Neuronal stem cell (in vitro differentiated cells): ENCODE measurements around the gene USP17L20.
"Not testable (repeated sequence)": the region's sequence is repeated elsewhere in the genome, so short reads cannot be mapped to it uniquely, and the experiment has no call there.

Experiments
- DNase-seq: peaks from one replicate; pipeline ENCODE4 v3.0.0-alpha.2; 2013; ENCODE audit warnings: low spot score
- H2AFZ ChIP-seq: one replicate; pipeline ENCODE4 v1.6.1; 2013; ENCODE audit warnings: mild to moderate bottlenecking, low read length, inconsistent platforms
- H2AK5ac ChIP-seq: 2 replicates; pipeline ENCODE4 v1.6.1; 2013; ENCODE audit warnings: low read depth, mild to moderate bottlenecking, inconsistent platforms, low read length, moderate library complexity, mixed read lengths
- H2BK120ac ChIP-seq: 2 replicates; pipeline ENCODE4 v1.6.1; 2013; ENCODE audit warnings: low read depth, mild to moderate bottlenecking, inconsistent platforms, low read length, moderate library complexity, mixed read lengths
- H2BK12ac ChIP-seq: one replicate; pipeline ENCODE4 v1.6.1; 2013; ENCODE audit warnings: low read length, inconsistent platforms
- H2BK15ac ChIP-seq: 2 replicates; pipeline ENCODE4 v1.6.1; 2013; ENCODE audit warnings: mild to moderate bottlenecking, low read length, inconsistent platforms, mixed read lengths
- H2BK5ac ChIP-seq: one replicate; pipeline ENCODE4 v1.6.1; 2013; ENCODE audit warnings: inconsistent platforms, mild to moderate bottlenecking, low read length, moderate library complexity
- H3K14ac ChIP-seq: one replicate; pipeline ENCODE4 v1.6.1; 2013; ENCODE audit warnings: low read length, inconsistent platforms
- H3K18ac ChIP-seq: 2 replicates; pipeline ENCODE4 v1.6.1; 2013; ENCODE audit warnings: low read length, inconsistent platforms
- H3K23ac ChIP-seq: 2 replicates; pipeline ENCODE4 v1.6.1; 2013; ENCODE audit warnings: low read depth, mild to moderate bottlenecking, mixed read lengths, low read length, inconsistent platforms; ENCODE audit not compliant: poor library complexity
- H3K27ac ChIP-seq: replicated peaks from 3 replicates; pipeline ENCODE4 v1.5.1; 2013; ENCODE audit warnings: low read length, inconsistent platforms
- H3K27me3 ChIP-seq, 3 experiments: 2 replicates each; pipeline ENCODE4 v1.6.1; 2013; ENCODE audit warnings: low read length in 3 of 3, mild to moderate bottlenecking in 2 of 3, inconsistent platforms in 1 of 3, low read depth in 1 of 3, mixed read lengths in 1 of 3, moderate library complexity in 1 of 3; ENCODE audit not compliant: control insufficient read depth in 3 of 3, insufficient read depth in 3 of 3
- H3K36me3 ChIP-seq, 2 donors: replicated peaks in 1 of 2; 2 replicates each; pipeline ENCODE4 v1.6.1; 2013; ENCODE audit warnings: low read length in 2 of 2; ENCODE audit not compliant: control insufficient read depth in 2 of 2, insufficient read depth in 2 of 2
- H3K4ac ChIP-seq: 2 replicates; pipeline ENCODE4 v1.6.1; 2013; ENCODE audit warnings: inconsistent platforms, mild to moderate bottlenecking, low read length, moderate library complexity
- H3K4me1 ChIP-seq, 2 donors: 1 replicate in 1 of 2; 2 replicates in 1 of 2; pipeline ENCODE4 v1.6.1; 2013; ENCODE audit warnings: low read length in 2 of 2, low read depth in 1 of 2; ENCODE audit not compliant: control insufficient read depth in 2 of 2, insufficient read depth in 1 of 2
- H3K4me2 ChIP-seq: one replicate; pipeline ENCODE4 v1.6.1; 2013; ENCODE audit warnings: mild to moderate bottlenecking, low read length, inconsistent platforms; ENCODE audit not compliant: insufficient read depth, poor library complexity, severe bottlenecking
- H3K4me3 ChIP-seq, 2 donors: 2 replicates each; pipeline ENCODE4 v1.5.1; 2013; ENCODE audit warnings: low read length in 2 of 2, mild to moderate bottlenecking in 2 of 2, inconsistent platforms in 1 of 2, moderate library complexity in 1 of 2
- H3K79me1 ChIP-seq: one replicate; pipeline ENCODE4 v1.6.1; 2013; ENCODE audit warnings: low read depth, mild to moderate bottlenecking, inconsistent platforms, low read length, moderate library complexity
- H3K9ac ChIP-seq: one replicate; pipeline ENCODE4 v1.6.1; 2013; ENCODE audit warnings: mild to moderate bottlenecking, low read depth, low read length, inconsistent platforms; ENCODE audit not compliant: poor library complexity
- H3K9me3 ChIP-seq, 2 donors: replicated peaks in 1 of 2; 2 replicates each; pipeline versions ENCODE3 to v1.6.1; 2013; ENCODE audit warnings: low read length in 2 of 2, mild to moderate bottlenecking in 2 of 2, inconsistent platforms in 1 of 2, low read depth in 1 of 2, mixed read lengths in 1 of 2, moderate library complexity in 1 of 2; ENCODE audit not compliant: control insufficient read depth in 2 of 2, insufficient read depth in 1 of 2
- H4K8ac ChIP-seq: one replicate; pipeline ENCODE4 v1.6.1; 2013; ENCODE audit warnings: low read depth, mild to moderate bottlenecking, inconsistent platforms, low read length, moderate library complexity
- H4K91ac ChIP-seq: one replicate; pipeline ENCODE4 v1.6.1; 2013; ENCODE audit warnings: low read length, low read depth, mild to moderate bottlenecking, inconsistent platforms; ENCODE audit not compliant: poor library complexity
- WGBS, 2 donors: extraction: QIAGEN DNeasy Blood & Tissue Kit; methylation state at CpG; one replicate each; pipeline ENCODE4 v1.1.7; 2013; ENCODE audit warnings: missing lambda C conversion rate in 2 of 2, mixed read lengths in 1 of 2; ENCODE audit not compliant: insufficient read length in 2 of 2, insufficient replicate concordance in 1 of 2; ENCODE audit errors: extremely low coverage in 2 of 2; 5-methylcytosine and 5-hydroxymethylcytosine counted together

Gene USP17L20

DNA sequence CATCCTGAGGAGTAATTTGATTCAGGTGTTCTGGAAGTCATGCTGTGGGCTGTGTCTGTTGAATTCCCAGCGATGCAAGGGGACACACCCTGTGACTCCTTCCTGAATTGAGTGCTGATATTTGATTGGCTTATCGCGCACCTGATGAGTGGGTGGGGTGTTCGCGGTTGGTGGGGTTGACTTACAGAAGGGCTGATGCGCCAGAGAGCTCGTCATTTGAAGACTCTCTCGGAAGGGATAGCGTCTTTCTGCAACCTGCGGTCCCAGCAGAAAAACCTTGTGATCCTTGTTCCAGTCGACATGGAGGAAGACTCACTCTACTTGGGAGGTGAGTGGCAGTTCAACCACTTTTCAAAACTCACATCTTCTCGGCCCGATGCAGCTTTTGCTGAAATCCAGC is 38.1 kb upstream of the USP17L20 start, which contains the start of gene USP17L12:
TSS of gene USP17L12 (plus strand) at position 301 of the 400 bp plus-strand sequence. CDS start at position 301, 0 bp downstream.
- not testable (repeated sequence) for H3K27me3 ChIP-seq, H3K14ac ChIP-seq, H3K4me2 ChIP-seq, H3K27ac ChIP-seq, H3K18ac ChIP-seq, H3K23ac ChIP-seq, H2BK15ac ChIP-seq, H2BK5ac ChIP-seq, H4K91ac ChIP-seq, H3K79me1 ChIP-seq, DNase-seq, H2AK5ac ChIP-seq, H3K36me3 ChIP-seq, H3K4ac ChIP-seq, H2BK120ac ChIP-seq, H3K9me3 ChIP-seq, H3K9ac ChIP-seq, H3K4me1 ChIP-seq, H2AFZ ChIP-seq, H2BK12ac ChIP-seq, H3K4me3 ChIP-seq, H4K8ac ChIP-seq
- no CpG with 5 or more reads among the region's 13 CpGs for WGBS, 2 donors

DNA sequence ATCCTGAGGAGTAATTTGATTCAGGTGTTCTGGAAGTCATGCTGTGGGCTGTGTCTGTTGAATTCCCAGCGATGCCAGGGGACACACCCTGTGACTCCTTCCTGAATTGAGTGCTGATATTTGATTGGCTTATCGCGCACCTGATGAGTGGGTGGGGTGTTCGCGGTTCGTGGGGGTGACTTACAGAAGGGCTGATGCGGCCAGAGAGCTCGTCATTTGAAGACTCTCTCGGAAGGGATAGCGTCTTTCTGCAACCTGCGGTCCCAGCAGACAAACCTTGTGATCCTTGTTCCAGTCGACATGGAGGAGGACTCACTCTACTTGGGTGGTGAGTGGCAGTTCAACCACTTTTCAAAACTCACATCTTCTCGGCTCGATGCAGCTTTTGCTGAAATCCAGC is 33.3 kb upstream of the USP17L20 start, which contains the start of gene USP17L13:
TSS of gene USP17L13 (plus strand) at position 301 of the 400 bp plus-strand sequence. CDS start at position 301, 0 bp downstream.
- H3K9me3 ChIP-seq, H3K36me3 ChIP-seq, H2BK15ac ChIP-seq, H2BK12ac ChIP-seq, H2BK120ac ChIP-seq, H2AK5ac ChIP-seq, H4K91ac ChIP-seq, H3K14ac ChIP-seq, H4K8ac ChIP-seq, H3K4ac ChIP-seq, H3K9ac ChIP-seq, H3K27me3 ChIP-seq, H2BK5ac ChIP-seq, H3K23ac ChIP-seq, H3K27ac ChIP-seq, H2AFZ ChIP-seq, H3K4me1 ChIP-seq, H3K18ac ChIP-seq, H3K4me3 ChIP-seq, H3K79me1 ChIP-seq, H3K4me2 ChIP-seq, DNase-seq: not testable (repeated sequence)
- WGBS, 2 donors, result no CpG with 5 or more reads among the region's 14 CpGs

DNA sequence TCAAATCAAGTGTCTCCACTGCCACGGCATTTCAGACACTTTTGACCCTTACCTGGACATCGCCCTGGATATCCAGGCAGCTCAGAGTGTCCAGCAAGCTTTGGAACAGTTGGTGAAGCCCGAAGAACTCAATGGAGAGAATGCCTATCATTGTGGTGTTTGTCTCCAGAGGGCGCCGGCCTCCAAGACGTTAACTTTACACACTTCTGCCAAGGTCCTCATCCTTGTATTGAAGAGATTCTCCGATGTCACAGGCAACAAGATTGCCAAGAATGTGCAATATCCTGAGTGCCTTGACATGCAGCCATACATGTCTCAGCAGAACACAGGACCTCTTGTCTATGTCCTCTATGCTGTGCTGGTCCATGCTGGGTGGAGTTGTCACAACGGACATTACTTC is 27.7 kb upstream of the USP17L20 start:
- H3K4me1 ChIP-seq, H2BK12ac ChIP-seq, H3K79me1 ChIP-seq, H2BK15ac ChIP-seq, DNase-seq, H3K18ac ChIP-seq, H2BK120ac ChIP-seq, H4K8ac ChIP-seq, H3K36me3 ChIP-seq, H3K27me3 ChIP-seq, H2AFZ ChIP-seq, H2AK5ac ChIP-seq, H3K4me3 ChIP-seq, H3K27ac ChIP-seq, H3K9me3 ChIP-seq, H3K23ac ChIP-seq, H3K4ac ChIP-seq, H3K4me2 ChIP-seq, H2BK5ac ChIP-seq, H4K91ac ChIP-seq, H3K14ac ChIP-seq, H3K9ac ChIP-seq: not testable (repeated sequence)
- no CpG with 5 or more reads among the region's 8 CpGs for WGBS, 2 donors

DNA sequence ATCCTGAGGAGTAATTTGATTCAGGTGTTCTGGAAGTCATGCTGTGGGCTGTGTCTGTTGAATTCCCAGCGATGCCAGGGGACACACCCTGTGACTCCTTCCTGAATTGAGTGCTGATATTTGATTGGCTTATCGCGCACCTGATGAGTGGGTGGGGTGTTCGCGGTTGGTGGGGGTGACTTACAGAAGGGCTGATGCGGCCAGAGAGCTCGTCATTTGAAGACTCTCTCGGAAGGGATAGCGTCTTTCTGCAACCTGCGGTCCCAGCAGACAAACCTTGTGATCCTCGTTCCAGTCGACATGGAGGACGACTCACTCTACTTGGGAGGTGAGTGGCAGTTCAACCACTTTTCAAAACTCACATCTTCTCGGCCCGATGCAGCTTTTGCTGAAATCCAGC is 23.8 kb upstream of the USP17L20 start, which contains the start of gene USP17L15:
TSS of gene USP17L15 (plus strand) at position 301 of the 400 bp plus-strand sequence. CDS start at position 301, 0 bp downstream.
- not testable (repeated sequence) for DNase-seq

More for the DNA sequence above, 23.8 kb upstream of the USP17L20 start, which contains the start of gene USP17L15:
- not testable (repeated sequence) for H3K79me1 ChIP-seq, H3K27ac ChIP-seq, H3K4me2 ChIP-seq, H2BK5ac ChIP-seq, H4K8ac ChIP-seq, H3K9ac ChIP-seq, H3K14ac ChIP-seq, H3K27me3 ChIP-seq, H2BK15ac ChIP-seq, H2AFZ ChIP-seq, H3K36me3 ChIP-seq, H4K91ac ChIP-seq, H2BK12ac ChIP-seq, H3K18ac ChIP-seq, H3K9me3 ChIP-seq, H3K23ac ChIP-seq, H3K4me3 ChIP-seq, H3K4ac ChIP-seq, H2BK120ac ChIP-seq, H3K4me1 ChIP-seq, H2AK5ac ChIP-seq
- no CpG with 5 or more reads among the region's 15 CpGs for WGBS, 2 donors
